HepG2 (cell line): Measurements from ENCODE around the gene MCU. TPM values are rescaled to one million over a fixed set of nuclear protein-coding genes. Genes with fewer than 3 reads are reported as not detected.
A peak's percentile ranks its signal among the peaks of the same experiment; 100 is the strongest.

Source experiments
- ATAC-seq: fragments of 200-7000 bp; cut with Tn5 transposase; 3 replicates; pipeline ENCODE4 v1.9.1; 2020; ENCODE audit warnings: mild to moderate bottlenecking, moderate library complexity
- BruUV-seq: library from RNA; stranded (reverse); fragments of 400-500 nt; replicated peaks from 2 replicates; lab custom pipeline; 2021; lab: Mats Ljungman, UMichigan
- CTCF ChIA-PET: fragments of 300-600 bp; formaldehyde crosslinking; extraction: SDS; loops from one replicate; lab custom pipeline; 2021; ENCODE audit warnings: low total read pairs, inconsistent platforms, low intra/inter-chr PET ratio; lab: Yijun Ruan, JAX
- POLR2A ChIA-PET: fragments of 350-600 bp; sonication (Branson Sonifier 250); formaldehyde crosslinking; loops from one replicate; lab custom pipeline; 2020; ENCODE audit warnings: antibody characterized with exemption, inconsistent platforms; lab: Yijun Ruan, JAX
- DNase-seq: peaks from one replicate; pipeline ENCODE4 v3.0.0-alpha.2; 2015; ENCODE audit warnings: low spot score
- FAIRE-seq: peaks from 3 replicates; lab custom pipeline; 2011; peaks lifted over from hg19 to GRCh38; lab: Jason Lieb, UNC
- H2AFZ ChIP-seq: one replicate; pipeline ENCODE4 v1.6.1; 2011; ENCODE audit warnings: low read length, inconsistent platforms
- H3K27ac ChIP-seq: fragments of 300-600 bp; 3 replicates; pipeline ENCODE4 v1.8.0; 2011; ENCODE audit warnings: mixed run types, mild to moderate bottlenecking, mixed read lengths, low read length, inconsistent platforms; ENCODE audit not compliant: insufficient read depth; ENCODE audit errors: extremely low read length
- H3K27me3 ChIP-seq, 2 experiments: fragments of 200-600 bp in 1 of 2; 2 replicates in 1 of 2; 3 replicates in 1 of 2; pipeline versions ENCODE4 v1.6.0 to v1.8.0; 2011; ENCODE audit warnings: low read length in 2 of 2, mild to moderate bottlenecking in 2 of 2, moderate library complexity in 2 of 2, inconsistent platforms in 1 of 2; ENCODE audit not compliant: insufficient read depth in 2 of 2, control insufficient read depth in 1 of 2
- H3K36me3 ChIP-seq, 2 experiments: fragments of 200-600 bp in 1 of 2; replicated peaks in 1 of 2; 2 replicates in 1 of 2; 3 replicates in 1 of 2; pipeline versions ENCODE4 v1.5.1 to v1.8.0; 2011; ENCODE audit warnings: low read length in 2 of 2, inconsistent platforms in 1 of 2; ENCODE audit not compliant: insufficient read depth in 2 of 2, control insufficient read depth in 1 of 2
- H3K4me1 ChIP-seq: 2 replicates; pipeline ENCODE4 v1.5.1; 2012; ENCODE audit warnings: low read length, inconsistent platforms; ENCODE audit not compliant: insufficient read depth
- H3K4me2 ChIP-seq: 2 replicates; pipeline ENCODE4 v1.6.0; 2011; ENCODE audit warnings: low read depth, low read length, inconsistent platforms
- H3K4me3 ChIP-seq, 3 experiments: fragments of 200-600 bp in 1 of 3; sonication (generic), shearing (Covaris generic) in 1 of 3; replicated peaks in 1 of 3; 2 replicates each; pipeline ENCODE4 v1.5.1; 2011 to 2016; ENCODE audit warnings: low read length in 3 of 3, inconsistent platforms in 2 of 3, low read depth in 2 of 3, mild to moderate bottlenecking in 2 of 3, control low read depth in 1 of 3, mixed read lengths in 1 of 3; ENCODE audit not compliant: insufficient read depth in 1 of 3
- H3K79me2 ChIP-seq: one replicate; pipeline ENCODE4 v1.6.1; 2011; ENCODE audit warnings: low read length, inconsistent platforms; ENCODE audit not compliant: insufficient read depth
- H3K9ac ChIP-seq: 2 replicates; pipeline ENCODE4 v1.6.0; 2011; ENCODE audit warnings: mild to moderate bottlenecking, low read depth, low read length, inconsistent platforms; ENCODE audit not compliant: insufficient read depth
- H3K9me3 ChIP-seq: 2 replicates; pipeline ENCODE4 v1.5.1; 2012; ENCODE audit warnings: mild to moderate bottlenecking, low read length
- H4K20me1 ChIP-seq: 2 replicates; pipeline ENCODE4 v1.6.0; 2011; ENCODE audit warnings: inconsistent platforms, mild to moderate bottlenecking, low read length, moderate library complexity; ENCODE audit not compliant: insufficient read depth
- ARID3A ChIP-seq: IDR thresholded peaks from 2 replicates; pipeline ENCODE4 v1.6.1; 2012; ENCODE audit warnings: low read depth, low read length, improper control_type of control experiment
- CTCF ChIP-seq: sonication (generic); formaldehyde crosslinking; IDR thresholded peaks from 2 replicates; pipeline ENCODE4 v1.5.0; 2020; ENCODE audit warnings: mild to moderate bottlenecking, missing genetic modification reagents, moderate library complexity
- ELF3 ChIP-seq: IDR thresholded peaks from 2 replicates; pipeline ENCODE4 v1.6.1; 2016; ENCODE audit warnings: missing genetic modification reagents, missing compliant biosample characterization
- FOSL2 ChIP-seq: sonication (generic); formaldehyde crosslinking; IDR thresholded peaks from 2 replicates; pipeline ENCODE4 v1.4.0; 2020; ENCODE audit warnings: missing genetic modification reagents
- NFIB ChIP-seq: sonication (generic); formaldehyde crosslinking; IDR thresholded peaks from 2 replicates; pipeline ENCODE4 v1.9.0; 2021; ENCODE audit warnings: missing genetic modification reagents, mild to moderate bottlenecking, borderline replicate concordance
- RAD21 ChIP-seq: fragments of 450-650 bp; formaldehyde crosslinking; IDR thresholded peaks from 2 replicates; pipeline ENCODE4 v1.5.0; 2020; ENCODE audit warnings: mild to moderate bottlenecking
- SMC3 ChIP-seq: IDR thresholded peaks from 2 replicates; pipeline ENCODE4 v1.6.1; 2011; ENCODE audit warnings: low read length, improper control_type of control experiment
- SNAPC4 ChIP-seq: sonication (generic); formaldehyde crosslinking; IDR thresholded peaks from 2 replicates; pipeline ENCODE4 v1.4.0; 2020; ENCODE audit warnings: mild to moderate bottlenecking, missing genetic modification reagents
- STAG1 ChIP-seq: sonication (generic); formaldehyde crosslinking; IDR thresholded peaks from 2 replicates; pipeline ENCODE4 v1.4.0; 2020; ENCODE audit warnings: missing genetic modification reagents
- ZKSCAN5 ChIP-seq: sonication (generic); formaldehyde crosslinking; IDR thresholded peaks from 2 replicates; pipeline ENCODE4 v1.5.1; 2020; ENCODE audit warnings: mild to moderate bottlenecking, missing genetic modification reagents
- ZNF788 ChIP-seq: sonication (generic); formaldehyde crosslinking; IDR thresholded peaks from 2 replicates; pipeline ENCODE4 v1.5.0; 2020; ENCODE audit warnings: mild to moderate bottlenecking, missing genetic modification reagents, borderline replicate concordance
- ZNF879 ChIP-seq: sonication (generic); formaldehyde crosslinking; IDR thresholded peaks from 2 replicates; pipeline ENCODE4 v1.8.1; 2023; ENCODE audit warnings: missing genetic modification reagents
- WGBS: methylation state at CpG from one replicate; pipeline ENCODE4 v1.1.6; 2017; ENCODE audit warnings: low lambda C conversion rate; 5-methylcytosine and 5-hydroxymethylcytosine counted together
- in situ Hi-C: cut with HindIII; loops from 2 replicates; pipeline ENCODE4 v1.10.0; 2017; ENCODE audit warnings: low pct_unique_long_range_greater_than_20kb; ENCODE audit not compliant: extremely low pct_ligation_motif_present
- intact Hi-C: fragments of 100-400 bp; cut with micrococcal nuclease; formaldehyde crosslinking; loops from one replicate; pipeline ENCODE4 v1.10.0; 2022; ENCODE audit not compliant: unreplicated experiment
- polyA plus RNA-seq, 8 experiments: library from polyadenylated mRNA; depleted of rRNA in 3 of 8; stranded (reverse) in 7 of 8; unstranded in 1 of 8; fragments of >200 nt; fragmentation: Illumina TruSeq in 4 of 8; extraction: Trizol in 4 of 8; gene quantifications; 2 replicates each; pipeline versions ENCODE4 v1.2.1 to v1.2.3, GENCODE V29; 2011 to 2016; ENCODE audit warnings: low read depth in 4 of 8, missing spikeins in 1 of 8, mixed read lengths in 1 of 8; ENCODE audit not compliant: insufficient read depth in 1 of 8
- total RNA-seq, 5 experiments: library from RNA; depleted of rRNA; stranded (reverse); fragments of >200 nt; fragmentation: Illumina TruSeq; extraction: Trizol; gene quantifications; 2 replicates each; pipeline ENCODE4 v1.2.3, GENCODE V29; 2016; ENCODE audit warnings: low read depth in 1 of 5

MCU gene
- total and polyA plus RNA-seq, 2 of the 13 experiments (the other 11 are each of a cell fraction or from before 2014, with no cell fraction given), result 25.9 to 64.5 TPM

- no peak overlapping the region for H3K4me3 ChIP-seq
- peaks cover 4 to 5% of the 10 kb centered on the region in 2 experiments; a peak in 3 of 5 replicates for H3K36me3 ChIP-seq
- H3K27ac ChIP-seq, result no peak overlapping the region
- no peak for TF ChIP-seq SNAPC4
- TF ChIP-seq ZKSCAN5, result no peak
- no peak for TF ChIP-seq ZNF879 (CRISPR knock-in tag)
- TF ChIP-seq ARID3A, result 0 out of 2 replicates have a peak, but pooled peaks have one; percentile 25
- TF ChIP-seq ZNF788 (CRISPR knock-in tag), result no peak
- TF ChIP-seq CTCF (CRISPR knock-in tag), result peak; percentile 72
- 0 out of 2 replicates have a peak, but pooled peaks have one; percentile 31 for TF ChIP-seq ELF3 (CRISPR knock-in tag)
- peak; percentile 58; the same call in 1 of the 2 replicates for TF ChIP-seq RAD21 (CRISPR knock-in tag)
- TF ChIP-seq STAG1 (CRISPR knock-in tag), result peak; percentile 88
- TF ChIP-seq NFIB (CRISPR knock-in tag), result no peak
- TF ChIP-seq SMC3, result peak; percentile 82
- TF ChIP-seq FOSL2 (CRISPR knock-in tag), result no peak
- 0 out of 2 replicates have a peak, but pooled peaks cover 4% of the 10 kb centered on the region for H3K4me1 ChIP-seq
- peak; percentile 44; the same call in 1 of the 3 replicates for ATAC-seq
- BruUV-seq, result no TSS peak
- ChIA-PET POLR2A (interaction anchor here (0.7 kb wide), 1 partner anchor 334 kb away, joined by 3 read pairs; no protein-coding TSS in a partner anchor), CTCF (interaction anchor here (1.2 to 2.4 kb wide), 5 partner anchors 140 to 470 kb away, joined by 3 to 18 read pairs (median 3); no protein-coding TSS in a partner anchor)
- H3K79me2 ChIP-seq, result no peaks in the 10 kb centered on the region
- no peaks in the 10 kb centered on the region for H3K27me3 ChIP-seq
- no peaks in the 10 kb centered on the region for H4K20me1 ChIP-seq
- H3K4me2 ChIP-seq, result no peak overlapping the region
- no peak overlapping the region for H2AFZ ChIP-seq
- intact Hi-C loops (loop anchor here (1.0 to 10.0 kb wide), 4 partner anchors 140 to 470 kb away; no protein-coding TSS in a partner anchor), in situ Hi-C loops (loop anchor here (5.0 to 10.0 kb wide), 2 partner anchors 142 to 470 kb away; partner anchors contain the start of gene MCU)
- no peaks in the 10 kb centered on the region for H3K9me3 ChIP-seq
- H3K9ac ChIP-seq, result no peak overlapping the region
- peak; percentile 53 for DNase-seq
- FAIRE-seq, result no peak
- 87% methylated on average over 5 of the region's 5 CpGs for WGBS
These were observed 142.4 kb downstream of the MCU start for GRCh38 chr10:72834183-72834825.
